SHP77 (cell line): ENCODE data around the gene IFNGR2.
A peak's percentile ranks its signal among the peaks of the same experiment; 100 is the strongest.
"Not testable (repeated sequence)": the region's sequence is repeated elsewhere in the genome, so short reads cannot be mapped to it uniquely, and the experiment has no call there.

ENCODE experiments used
- DNase-seq, 2 experiments: peaks; one replicate each; lab custom pipeline; 2025; lab: John Stamatoyannopoulos, UW

The IFNGR2 gene, protein sequence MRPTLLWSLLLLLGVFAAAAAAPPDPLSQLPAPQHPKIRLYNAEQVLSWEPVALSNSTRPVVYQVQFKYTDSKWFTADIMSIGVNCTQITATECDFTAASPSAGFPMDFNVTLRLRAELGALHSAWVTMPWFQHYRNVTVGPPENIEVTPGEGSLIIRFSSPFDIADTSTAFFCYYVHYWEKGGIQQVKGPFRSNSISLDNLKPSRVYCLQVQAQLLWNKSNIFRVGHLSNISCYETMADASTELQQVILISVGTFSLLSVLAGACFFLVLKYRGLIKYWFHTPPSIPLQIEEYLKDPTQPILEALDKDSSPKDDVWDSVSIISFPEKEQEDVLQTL

DNA sequence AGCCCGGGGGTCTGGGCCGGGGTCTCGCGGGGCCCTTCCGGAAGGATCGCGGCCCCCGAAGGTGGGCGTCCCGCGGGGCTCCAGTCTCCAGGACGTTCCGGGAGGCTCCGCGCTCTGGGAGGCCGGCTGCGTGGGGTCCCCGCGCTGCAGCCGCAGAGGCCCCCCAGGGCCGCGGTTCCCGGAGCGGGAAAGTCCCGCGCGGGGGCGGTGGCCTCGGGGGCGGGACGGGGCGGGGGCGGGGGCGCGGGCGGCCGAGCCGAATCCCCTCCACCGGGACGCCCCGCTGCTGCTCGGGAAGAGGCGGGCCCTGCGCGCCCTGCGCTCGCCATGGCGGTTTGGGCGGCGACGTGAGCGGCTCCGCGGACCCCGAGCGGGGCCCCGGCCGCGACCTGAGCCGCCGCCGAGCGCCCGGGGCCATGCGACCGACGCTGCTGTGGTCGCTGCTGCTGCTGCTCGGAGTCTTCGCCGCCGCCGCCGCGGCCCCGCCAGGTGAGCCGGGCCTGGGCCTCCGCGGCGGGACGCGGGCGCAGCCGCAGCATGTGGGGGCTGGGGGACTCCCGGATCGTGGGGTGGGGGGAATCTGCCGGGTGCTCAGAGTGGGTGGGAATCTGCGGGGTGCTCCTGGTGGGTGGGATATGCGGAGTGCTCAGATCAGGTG is at the start of gene IFNGR2:
TSS of gene IFNGR2 (plus strand) at position 286 of the 658 bp plus-strand sequence. CDS start at position 417, 131 bp downstream.
- DNase-seq = no peak

DNA sequence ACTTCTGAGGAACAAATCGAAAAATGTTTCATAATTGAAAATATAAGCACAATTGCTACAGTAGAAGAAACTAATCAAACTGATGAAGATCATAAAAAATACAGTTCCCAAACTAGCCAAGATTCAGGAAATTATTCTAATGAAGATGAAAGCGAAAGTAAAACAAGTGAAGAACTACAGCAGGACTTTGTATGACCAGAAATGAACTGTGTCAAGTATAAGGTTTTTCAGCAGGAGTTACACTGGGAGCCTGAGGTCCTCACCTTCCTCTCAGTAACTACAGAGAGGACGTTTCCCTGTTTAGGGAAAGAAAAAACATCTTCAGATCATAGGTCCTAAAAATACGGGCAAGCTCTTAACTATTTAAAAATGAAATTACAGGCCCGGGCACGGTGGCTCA is 47.9 kb upstream of the IFNGR2 start:
- no peak for DNase-seq

DNA sequence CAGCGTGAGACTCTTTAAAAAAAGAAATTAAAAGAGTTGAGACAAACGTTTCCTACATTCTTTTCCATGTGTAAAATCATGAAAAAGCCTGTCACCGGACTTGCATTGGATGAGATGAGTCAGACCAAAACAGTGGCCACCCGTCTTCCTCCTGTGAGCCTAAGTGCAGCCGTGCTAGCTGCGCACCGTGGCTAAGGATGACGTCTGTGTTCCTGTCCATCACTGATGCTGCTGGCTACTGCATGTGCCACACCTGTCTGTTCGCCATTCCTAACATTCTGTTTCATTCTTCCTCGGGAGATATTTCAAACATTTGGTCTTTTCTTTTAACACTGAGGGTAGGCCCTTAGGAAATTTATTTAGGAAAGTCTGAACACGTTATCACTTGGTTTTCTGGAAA is 47.2 kb upstream of the IFNGR2 start:
- no peak for DNase-seq

DNA sequence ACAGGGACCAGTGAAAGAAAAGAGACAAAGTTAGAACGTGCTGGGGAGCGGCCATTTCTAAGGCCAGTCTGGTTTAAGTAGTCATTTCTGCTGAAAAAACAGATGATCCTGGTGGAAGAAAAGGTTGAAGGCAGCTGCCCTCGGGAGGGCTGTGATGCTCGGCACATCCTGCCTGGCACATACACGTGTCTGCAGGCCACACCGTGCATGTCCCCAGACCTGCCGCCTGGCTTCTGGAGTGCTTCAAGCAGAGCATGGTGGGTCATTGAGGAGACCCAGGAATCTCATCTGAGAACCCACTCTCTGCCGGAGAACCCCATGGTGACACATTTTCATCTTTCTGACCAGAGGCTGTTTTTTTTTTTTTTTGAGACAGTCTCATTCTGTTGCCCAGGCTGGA is 46.0 kb upstream of the IFNGR2 start:
- no peak for DNase-seq

DNA sequence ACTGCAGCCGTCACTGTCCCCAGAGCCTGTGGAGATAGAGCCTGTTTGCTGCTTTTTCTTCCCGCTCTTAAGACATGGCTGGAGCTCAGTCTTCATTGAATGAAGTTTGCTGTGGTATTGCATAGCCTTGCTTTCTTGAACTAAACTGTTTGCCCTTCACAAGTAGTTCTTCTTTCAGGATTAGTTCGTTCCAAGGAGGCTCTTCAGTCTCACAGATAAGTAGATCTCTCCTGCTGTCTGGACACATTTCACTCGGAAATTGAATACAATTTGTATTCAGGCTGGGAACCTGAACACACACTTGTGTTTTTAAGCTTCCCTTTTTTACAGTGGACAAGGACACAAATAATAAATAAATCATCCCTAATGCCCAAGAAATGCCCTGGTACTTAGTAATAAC is 43.8 kb upstream of the IFNGR2 start:
- DNase-seq = no peak

DNA sequence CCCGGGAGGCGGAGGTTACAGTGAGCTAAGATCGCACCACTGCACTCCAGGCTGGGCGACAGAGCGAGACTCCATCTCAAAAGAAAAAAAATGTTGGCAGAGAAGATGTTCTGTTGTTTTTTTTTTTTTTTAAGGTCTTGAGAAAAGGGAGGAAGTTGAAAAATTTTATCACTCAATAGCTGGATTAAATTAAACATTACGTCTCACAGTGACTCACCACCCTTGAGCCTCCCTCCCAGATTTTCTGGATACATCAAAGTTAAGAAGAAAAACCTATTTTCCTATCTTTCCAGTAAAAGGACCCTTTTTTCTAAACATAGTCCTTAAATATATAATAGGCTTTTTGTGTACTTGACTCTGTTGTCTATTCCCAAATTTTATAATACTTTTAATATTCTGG is 42.9 kb upstream of the IFNGR2 start:
- no peak for DNase-seq

DNA sequence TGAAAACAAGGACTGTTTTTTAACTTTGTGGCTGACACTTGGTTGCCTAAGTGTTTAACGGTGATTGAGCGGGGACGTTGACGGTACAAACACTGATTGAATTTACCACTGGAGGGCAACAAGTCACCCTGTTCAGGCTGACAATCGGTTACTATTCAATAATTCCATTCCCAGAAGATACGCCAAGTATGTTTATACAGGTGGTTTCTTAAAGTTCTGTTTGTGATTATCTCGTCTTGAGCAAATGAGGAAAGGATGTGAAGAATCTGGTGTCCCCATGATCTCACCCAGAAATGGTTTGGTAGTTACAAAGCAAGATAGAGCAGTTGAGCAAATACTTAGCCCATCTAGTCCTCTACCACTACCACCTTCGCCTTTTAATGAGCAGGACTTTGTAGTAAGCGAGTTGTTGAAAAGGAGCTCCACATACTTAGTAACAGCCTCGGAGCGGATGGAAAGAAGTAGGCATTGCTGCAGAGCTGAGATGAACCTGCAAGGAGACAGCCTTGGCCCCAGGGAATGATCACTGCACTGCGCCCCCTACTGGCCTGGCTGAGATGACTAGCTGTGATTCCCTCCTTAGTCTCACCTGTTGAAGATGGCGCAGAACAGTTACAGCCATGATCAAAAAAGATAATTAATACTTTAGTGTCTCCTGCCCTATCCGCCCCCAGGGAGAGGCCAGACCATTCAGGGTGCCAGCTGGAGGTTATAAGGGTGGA is 42.2 kb upstream of the IFNGR2 start:
- DNase-seq = peak; percentile 55 to 70

DNA sequence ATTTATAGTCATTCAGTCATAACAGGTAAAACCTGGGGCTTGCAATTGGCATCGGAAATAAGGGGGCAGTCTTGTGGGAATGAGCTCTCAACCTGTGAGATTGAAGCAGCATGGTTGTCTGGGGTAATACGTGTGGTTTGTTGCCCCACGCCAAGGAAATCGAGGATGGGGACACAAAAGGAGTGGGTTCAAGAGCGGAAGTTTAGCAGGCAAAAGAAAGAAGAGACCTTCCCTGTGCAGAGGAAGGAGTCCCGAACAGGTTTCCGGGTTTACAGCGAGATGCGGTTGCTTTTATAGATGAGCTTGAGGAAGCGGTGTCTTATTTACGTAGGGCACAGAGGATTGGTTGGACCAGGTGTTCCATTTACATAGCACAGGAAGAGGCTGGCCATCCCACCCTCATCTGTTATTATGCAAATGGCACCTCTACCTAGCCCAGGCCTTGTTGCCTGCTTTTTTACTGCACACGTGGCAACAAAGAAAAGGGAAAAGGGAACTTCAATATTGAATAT is 41.1 kb upstream of the IFNGR2 start:
- peak; percentile 70 to 87 for DNase-seq

DNA sequence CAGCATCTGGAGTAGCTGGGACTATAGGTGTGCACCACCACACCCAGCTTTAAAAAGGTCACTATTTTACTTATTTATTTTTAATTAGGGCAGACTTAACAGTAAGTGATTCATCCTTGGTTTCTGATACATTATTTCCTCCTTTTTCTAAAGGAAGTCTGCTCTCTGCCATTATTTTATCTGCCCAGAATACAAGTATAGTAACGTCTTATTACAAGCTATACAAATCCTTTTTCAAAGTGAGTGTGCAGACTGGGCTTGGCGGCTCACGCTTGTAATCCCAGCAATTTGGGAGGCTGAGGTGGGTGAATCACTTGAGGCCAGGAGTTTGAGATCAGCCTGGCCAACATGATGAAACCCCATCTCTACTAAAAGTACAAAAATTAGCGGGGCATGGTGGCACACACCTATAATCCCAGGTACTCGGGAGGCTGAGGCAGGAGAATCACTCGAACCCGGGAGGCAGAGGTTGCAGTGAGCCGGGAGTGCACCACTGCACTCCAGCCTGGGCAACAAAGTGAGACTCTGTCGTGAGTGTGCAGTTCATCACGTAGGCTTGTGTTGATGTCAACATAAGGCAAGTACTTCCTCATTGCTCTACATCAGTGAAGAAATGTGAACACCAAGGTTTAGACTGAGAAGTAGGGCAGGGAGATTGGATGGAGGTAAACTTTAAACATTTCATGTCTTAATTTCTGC is 39.2 kb upstream of the IFNGR2 start:
- DNase-seq = not testable (repeated sequence)

DNA sequence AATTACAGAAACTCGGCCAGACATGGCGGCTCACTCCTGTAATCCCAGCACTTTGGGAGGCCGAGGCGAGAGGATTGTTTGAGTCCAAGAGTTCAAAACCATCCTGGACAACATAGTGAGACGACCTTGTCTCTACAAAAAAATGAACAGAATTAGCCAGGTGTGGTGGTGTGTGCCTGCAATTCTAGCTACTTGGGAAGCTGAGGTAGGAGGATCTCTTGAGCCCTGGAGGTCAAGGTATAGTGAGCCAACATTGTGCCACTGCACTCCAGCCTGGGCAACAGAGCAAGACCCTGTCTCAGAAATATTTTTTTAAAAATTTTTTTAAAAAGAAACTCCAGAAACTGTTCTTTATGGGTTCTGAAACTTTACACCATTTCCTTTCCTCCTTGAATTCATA is 38.4 kb upstream of the IFNGR2 start:
- DNase-seq = no peak

DNA sequence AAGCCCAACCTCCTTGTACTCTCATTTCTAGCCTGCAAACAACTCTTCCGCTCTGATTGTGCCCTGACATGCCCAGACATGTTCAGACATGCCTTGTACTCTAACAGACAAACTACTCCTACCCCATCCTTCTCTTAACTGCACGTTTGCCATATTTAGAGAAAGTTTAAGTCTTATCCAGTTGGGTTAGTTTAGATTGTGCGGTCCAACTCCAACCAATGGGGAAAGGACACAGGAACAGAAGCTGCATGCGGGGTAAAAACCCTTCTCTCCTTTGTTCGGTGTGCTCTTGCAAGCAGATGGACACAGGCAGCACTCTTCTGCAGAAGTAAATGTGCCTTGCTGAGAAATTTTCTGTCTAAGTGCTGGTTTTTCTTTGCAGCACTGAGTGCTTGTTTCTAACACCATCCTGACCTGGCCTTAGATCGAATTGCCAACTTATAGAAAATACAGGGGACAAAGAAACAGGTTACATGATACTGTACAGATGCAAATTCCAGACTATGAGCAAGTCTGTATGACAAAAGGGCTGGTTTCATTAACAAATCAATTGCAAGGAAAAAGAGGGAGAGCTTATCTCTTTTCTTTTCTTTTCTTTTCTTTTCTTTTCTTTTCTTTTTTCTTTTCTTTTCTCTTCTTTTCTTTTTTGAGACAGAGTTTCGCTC is 35.8 kb upstream of the IFNGR2 start:
- DNase-seq = no peak

DNA sequence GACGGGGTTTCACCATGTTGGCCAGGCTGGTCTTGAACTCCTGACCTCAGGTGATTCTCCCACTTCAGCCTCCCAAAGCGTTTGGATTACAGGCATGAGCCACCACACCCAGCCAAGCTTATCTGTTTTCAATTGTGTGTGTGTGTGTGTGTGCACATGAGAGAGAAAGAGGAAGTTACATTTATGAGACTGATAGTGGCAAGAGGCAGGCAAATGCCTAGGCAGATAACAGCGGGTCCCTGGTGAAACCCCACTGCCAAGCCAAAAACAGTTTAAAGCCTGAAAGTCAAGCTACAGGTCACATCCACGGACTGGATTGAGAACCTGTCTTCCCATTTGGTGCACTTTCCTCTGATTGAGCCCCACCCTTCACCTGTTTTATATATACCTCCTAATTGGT is 35.1 kb upstream of the IFNGR2 start:
- DNase-seq = no peak

DNA sequence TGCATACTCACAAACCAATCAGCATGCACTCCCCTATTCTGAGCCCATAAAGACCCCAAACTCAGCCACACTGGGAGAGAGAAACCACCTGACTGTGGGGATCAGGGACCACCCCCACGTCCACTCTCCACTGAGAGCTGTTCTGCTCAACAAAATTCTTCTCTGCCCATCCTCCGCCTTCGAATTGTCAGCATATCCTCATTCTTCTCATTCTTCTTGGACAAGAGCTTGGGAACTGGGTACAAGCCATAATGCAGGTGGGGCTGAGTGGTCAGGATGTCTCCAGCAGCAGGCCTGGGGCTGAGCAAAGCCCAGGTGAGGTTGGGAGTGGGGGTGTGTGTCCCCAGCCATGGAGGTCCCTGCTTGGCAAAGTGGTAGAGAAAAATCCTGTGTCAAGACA is 34.6 kb upstream of the IFNGR2 start:
- DNase-seq = no peak

DNA sequence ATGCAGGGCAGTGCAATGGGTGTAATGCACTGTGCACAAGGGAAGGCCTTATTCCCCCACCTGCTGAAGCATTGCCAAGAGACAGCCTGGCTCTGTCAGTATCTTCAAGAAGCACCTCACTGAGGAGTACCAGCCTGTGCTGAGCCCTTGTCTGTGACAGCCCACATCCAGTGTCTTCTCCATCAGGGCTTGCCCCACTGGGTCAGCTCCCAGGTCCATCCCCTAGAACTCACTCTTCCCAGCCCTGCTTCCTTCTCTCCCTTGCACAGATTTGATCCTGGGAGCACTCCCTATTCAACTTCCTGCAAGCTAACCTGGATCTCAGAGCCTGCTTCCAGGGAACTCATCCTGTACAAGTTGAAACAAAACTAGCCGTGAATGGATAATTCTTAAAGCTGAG is 33.6 kb upstream of the IFNGR2 start:
- no peak for DNase-seq

DNA sequence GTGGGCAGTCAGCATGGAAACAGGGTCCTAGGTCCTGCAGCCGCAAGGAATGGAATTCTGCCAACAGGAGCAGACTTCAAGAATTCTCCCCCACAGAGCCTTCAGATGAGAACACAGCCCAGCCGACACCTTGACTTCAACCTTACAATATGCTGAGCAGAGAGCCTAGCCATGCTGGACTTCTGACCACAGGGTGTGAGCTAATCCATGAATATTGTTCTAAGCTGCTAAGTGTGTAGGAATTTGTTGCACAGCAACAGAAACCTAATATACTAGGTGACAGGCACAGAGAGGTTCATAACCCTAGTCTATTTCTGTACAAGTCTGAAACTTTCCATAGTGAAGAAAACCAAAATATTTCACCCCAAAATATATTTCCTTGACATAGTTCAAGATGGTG is 32.9 kb upstream of the IFNGR2 start:
- no peak for DNase-seq

DNA sequence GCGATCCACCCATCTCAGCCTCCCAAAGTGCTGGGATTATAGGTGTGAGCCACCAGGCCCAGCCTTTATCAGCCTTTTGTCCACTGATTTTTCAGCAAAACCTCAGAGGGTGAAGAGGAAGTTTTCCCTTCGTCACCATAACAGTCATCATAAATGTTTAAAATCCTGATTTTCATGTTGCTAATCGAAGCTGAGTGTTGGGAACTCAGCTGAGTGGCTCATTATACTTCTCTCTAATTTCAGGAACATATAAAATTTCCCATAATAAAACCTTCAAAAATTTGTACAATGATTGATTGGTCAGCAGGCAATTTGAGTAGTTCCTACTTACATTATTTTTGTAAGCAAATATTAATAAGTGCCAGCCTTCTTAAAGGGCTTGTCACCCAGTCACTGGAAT is 31.8 kb upstream of the IFNGR2 start:
- no peak for DNase-seq

DNA sequence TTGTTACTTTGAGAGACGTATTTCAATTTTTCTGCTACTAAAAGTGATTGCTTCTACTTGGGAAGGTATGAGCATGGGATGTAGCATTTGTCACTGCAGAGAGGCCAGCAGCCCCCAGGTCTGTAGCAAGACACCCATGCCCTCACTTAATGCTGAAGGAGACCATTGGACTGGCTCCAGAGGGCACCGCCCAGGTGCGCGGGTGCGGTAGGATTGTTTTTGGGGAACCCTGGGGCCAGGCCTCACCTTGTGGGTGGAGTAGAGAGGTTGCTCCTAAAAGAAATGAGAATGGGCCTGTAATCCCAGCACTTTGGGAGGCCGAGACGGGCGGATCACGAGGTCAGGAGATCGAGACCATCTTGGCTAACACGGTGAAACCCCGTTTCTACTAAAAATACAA is 30.6 kb upstream of the IFNGR2 start:
- DNase-seq = no peak

DNA sequence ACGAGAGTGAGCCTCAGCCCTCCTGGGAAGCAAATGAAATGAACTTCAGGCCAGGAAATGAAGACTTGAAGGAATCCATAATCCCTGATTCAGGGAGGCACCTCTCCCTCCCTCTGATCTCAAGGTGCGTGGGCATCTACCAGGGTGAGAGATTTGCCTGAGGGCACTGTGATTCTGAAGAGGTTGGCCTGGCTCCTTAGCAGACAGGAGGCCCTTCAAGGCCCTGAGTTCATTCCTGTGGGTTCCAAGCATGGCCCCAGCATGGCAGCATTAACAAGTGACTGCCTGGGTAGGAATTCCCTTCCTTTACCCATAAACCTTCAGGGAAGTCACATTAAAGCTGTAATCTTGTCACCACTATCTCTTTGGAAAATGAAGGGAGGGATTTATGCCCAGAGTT is 29.8 kb upstream of the IFNGR2 start:
- DNase-seq = no peak

DNA sequence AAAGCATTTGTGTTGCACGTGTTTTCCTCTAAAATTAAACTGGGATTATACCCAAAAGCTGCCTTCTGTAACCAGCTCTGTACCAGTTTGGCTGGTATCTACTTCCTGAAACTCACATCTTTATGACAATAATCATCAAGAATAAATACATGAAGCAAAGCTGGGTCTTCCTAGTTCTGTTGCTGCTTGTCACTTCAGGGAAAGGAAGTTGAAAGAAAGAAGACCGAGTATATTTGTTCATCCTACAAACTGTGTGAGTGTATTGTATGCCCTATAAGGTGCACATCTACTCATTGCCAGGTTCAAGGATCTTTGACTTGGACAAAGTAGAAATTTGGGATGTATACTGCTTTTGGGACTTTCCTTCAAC is 29.1 kb upstream of the IFNGR2 start:
- DNase-seq = no peak

DNA sequence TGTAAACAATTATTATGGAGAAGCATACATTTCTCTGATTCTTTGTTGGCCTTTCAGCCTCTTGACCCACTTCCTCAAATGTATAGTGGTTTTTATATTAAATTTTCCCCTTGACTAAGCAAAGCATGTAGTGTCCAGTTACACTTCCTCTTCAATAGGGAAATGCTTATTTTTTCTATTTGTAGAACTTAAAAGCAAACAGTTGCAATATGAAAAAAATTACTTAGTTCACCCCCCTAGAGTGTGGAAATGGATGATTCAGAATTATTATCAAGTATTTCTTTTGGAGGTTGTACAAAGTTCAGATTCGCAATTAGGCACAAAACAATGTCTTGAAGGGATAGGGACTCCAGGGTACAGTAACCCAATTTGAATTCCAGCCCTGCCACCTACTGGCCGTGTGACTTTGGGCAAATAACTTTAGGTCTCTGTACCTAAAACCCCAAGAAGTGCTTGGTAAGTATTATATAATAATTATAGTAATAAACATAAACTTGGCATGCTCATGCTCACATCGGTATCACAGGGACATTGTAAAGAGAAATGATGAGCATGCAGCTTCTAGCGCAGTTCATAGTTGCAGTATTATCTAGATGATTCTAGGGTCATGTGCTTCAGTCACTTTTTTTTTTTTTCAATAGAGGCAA is 28.6 kb upstream of the IFNGR2 start:
- DNase-seq = peak in 1 of 2 experiments; percentile 6

DNA sequence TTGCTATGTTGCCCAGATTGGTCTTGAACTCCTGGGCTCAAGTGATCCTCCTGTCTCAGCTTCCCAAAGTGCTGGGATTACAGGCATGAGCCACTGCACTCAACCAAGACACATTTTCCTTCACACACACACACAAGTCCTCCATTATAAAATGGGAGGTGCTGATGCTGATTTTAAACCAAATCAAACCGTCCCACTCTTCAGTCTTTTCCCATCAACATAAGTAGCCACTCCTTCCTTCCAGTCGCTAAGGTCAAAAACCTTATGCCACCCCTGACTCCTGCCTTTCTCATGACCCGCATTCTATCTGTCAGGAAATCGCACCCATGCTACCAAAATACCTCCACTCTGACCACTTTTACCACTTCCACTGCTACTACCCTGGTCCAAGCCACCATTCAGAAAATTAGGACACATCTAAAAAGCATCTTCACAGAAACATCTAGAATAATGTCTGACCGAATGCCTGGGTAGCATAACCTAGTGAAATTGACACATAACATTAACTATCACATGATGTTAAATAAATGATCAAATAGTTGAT is 28.0 kb upstream of the IFNGR2 start:
- DNase-seq = no peak
